HG03139 (cell line): Measurements from ENCODE around the gene ZNF888.
"Not testable (repeated sequence)": the region's sequence is repeated elsewhere in the genome, so short reads cannot be mapped to it uniquely, and the experiment has no call there.

ENCODE experiments used
- ATAC-seq: cut with Tn5 transposase; IDR thresholded peaks from one replicate; pipeline ENCODE4 v1.9.1; 2021; ENCODE audit not compliant: unreplicated experiment

Gene ZNF888

GRCh38 chr19:52941941-52942385 lies 18.7 kb upstream of the ZNF888 start:
- no peak for ATAC-seq

GRCh38 chr19:52941523-52941922 lies 18.3 kb upstream of the ZNF888 start:
- ATAC-seq = not testable (repeated sequence)

- ATAC-seq = not testable (repeated sequence)
Observed at GRCh38 chr19:52940905-52941304, 17.7 kb upstream of the ZNF888 start.

- no peak for ATAC-seq
Observed at GRCh38 chr19:52938761-52939160, 15.5 kb upstream of the ZNF888 start.

GRCh38 chr19:52936954-52937325 lies 13.7 kb upstream of the ZNF888 start:
- no peak for ATAC-seq

GRCh38 chr19:52936151-52936953 lies 13.1 kb upstream of the ZNF888 start:
- no peak for ATAC-seq

- ATAC-seq = no peak
Observed at GRCh38 chr19:52935434-52935833, 12.2 kb upstream of the ZNF888 start.

GRCh38 chr19:52924641-52925040 lies 1.4 kb upstream of the ZNF888 start:
- not testable (repeated sequence) for ATAC-seq

GRCh38 chr19:52923778-52924593 lies 758 bp upstream of the ZNF888 start:
- ATAC-seq = no peak

- no peak for ATAC-seq
Observed at GRCh38 chr19:52917531-52917930, 5.7 kb downstream of the ZNF888 start.

- no peak for ATAC-seq
Observed at GRCh38 chr19:52910648-52911047, 12.6 kb downstream of the ZNF888 start.

- ATAC-seq = not testable (repeated sequence)
Observed at GRCh38 chr19:52904052-52904780, 19.0 kb downstream of the ZNF888 start.

- ATAC-seq = no peak
Observed at GRCh38 chr19:52901842-52902241, 21.4 kb downstream of the ZNF888 start.

- not testable (repeated sequence) for ATAC-seq
Observed at GRCh38 chr19:52898596-52898995, 24.6 kb downstream of the ZNF888 start.

GRCh38 chr19:52898101-52898500 lies 25.1 kb downstream of the ZNF888 start:
- ATAC-seq = no peak

GRCh38 chr19:52897138-52897935 lies 25.9 kb downstream of the ZNF888 start, which contains the start of gene ZNF320:
ZNF320 (minus strand) TSS chr19:52897635; CDS start chr19:52890255, 7,380 bp downstream.
- ATAC-seq = peak; percentile 98

- ATAC-seq = no peak
Observed at GRCh38 chr19:52896431-52897137, 26.6 kb downstream of the ZNF888 start.

GRCh38 chr19:52891336-52891735 lies 31.9 kb downstream of the ZNF888 start:
- no peak for ATAC-seq

GRCh38 chr19:52889931-52890330 lies 33.3 kb downstream of the ZNF888 start:
- no peak for ATAC-seq

GRCh38 chr19:52889076-52889475 lies 34.2 kb downstream of the ZNF888 start:
- no peak for ATAC-seq
